ENCODE measurements around the gene MANSC1. TPM values are rescaled to one million over a fixed set of nuclear protein-coding genes. Genes with fewer than 3 reads are reported as not detected.
A peak's percentile ranks its signal among the peaks of the same experiment; 100 is the strongest.

Gene MANSC1
- total RNA-seq: not detected

GRCh38 chr12:12349711-12350665 lies at the start of gene MANSC1:
TSS of gene MANSC1 (minus strand) at chr12:12350242. CDS start at chr12:12343314, 6,928 bp downstream.
- peak; percentile 14 for DNase-seq

DNA sequence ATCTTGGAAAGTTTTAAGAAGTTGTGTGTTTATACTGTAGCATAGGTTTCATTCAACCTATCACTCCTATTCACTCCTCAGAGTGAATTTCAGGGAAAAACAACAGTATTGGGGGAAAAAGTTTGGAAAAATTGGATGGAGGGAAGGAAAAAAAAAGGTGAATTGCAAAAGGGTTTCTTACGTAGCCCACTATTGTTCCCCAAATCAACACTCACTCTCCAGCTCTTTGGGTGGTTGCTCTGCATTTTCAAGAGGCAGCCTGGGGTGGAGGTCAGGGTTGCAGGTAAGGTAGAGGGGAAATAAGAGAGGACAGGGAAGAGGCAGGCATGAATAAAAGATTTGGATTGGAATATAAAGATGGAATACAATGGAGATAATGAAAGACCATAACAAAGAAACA lies 49.1 kb upstream of the MANSC1 start:
- DNase-seq: no peak

- DNase-seq: no peak
These were observed 48.2 kb upstream of the MANSC1 start for GRCh38 chr12:12398026-12398859.

DNA sequence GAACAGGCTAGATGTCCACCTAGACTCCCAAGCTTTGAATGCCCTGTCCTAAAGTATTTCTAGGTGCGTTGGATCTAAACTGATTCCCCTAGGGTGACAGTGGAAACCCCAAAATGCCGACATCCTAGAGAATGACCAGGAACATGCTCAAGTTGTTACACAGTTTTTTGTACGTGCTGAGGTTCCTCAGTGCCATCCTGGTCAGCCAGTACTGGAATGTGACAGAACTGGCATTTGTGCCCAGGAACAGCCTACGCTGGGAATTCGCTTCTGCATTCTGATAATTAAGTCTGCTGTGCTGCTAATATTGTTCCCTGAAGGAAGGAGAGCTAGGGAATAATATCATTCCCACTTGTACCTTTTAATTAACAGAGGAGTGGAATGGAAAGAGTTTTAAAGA lies 47.1 kb upstream of the MANSC1 start:
- DNase-seq: no peak

- DNase-seq: no peak
These were observed 46.7 kb upstream of the MANSC1 start for GRCh38 chr12:12396694-12397093.

- no peak for DNase-seq
These were observed 43.1 kb upstream of the MANSC1 start for GRCh38 chr12:12393171-12393570.

GRCh38 chr12:12392413-12392812 lies 42.4 kb upstream of the MANSC1 start:
- DNase-seq: no peak

DNA sequence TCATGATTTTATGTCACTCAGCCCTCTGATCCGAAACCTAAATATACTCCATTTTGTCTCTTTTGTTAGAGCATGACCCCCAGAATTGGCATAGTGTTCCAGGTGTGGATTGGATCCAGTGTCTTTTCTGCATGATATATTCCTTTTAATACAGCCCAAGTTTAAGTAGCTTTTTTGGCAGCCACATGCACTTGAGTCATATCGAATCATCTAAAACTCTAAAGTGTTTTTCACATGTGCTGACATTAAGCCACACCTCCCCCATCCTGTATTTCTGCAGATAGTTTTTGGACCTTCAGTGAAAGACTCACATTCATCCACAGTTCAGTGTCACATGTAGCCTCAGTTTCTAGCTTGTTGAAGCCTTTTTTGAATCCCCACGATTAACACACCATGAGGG lies 37.5 kb upstream of the MANSC1 start:
- DNase-seq: no peak

DNA sequence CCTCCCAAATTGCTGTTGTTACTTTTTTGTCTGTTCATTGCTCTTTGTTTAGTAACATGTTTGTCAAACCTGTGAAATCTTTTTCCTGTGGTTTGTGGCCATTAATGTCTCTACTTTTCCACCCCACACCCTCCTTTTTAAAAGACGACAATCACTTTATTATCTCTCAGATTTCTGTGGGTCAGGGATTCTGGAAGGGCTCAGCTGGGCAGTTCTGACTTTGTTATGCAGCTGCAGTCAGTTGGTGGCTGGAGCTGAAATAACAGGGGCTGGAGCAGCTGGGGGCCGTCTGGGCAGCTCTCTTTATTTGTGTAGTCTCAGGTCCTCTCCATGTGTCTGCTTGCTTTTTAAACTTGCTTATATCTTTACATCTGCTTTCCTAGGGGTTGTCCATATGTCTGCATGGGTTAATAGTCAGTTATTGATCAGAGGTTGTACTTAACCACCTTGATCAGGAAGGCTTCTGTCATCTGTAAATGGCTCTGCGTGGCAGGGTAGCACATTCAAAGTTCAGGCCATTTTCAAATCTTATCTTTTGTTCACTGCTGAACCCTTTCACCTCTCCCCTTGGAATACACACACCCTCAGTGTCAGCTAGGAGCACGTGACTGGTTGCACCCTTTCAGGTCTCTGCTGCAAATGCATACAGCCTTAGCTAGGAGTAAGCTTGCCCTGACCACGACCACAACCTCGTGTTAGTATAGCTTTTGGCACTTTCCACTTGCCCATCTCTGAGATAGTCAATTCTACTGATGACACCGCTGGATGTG lies 34.7 kb upstream of the MANSC1 start:
- DNase-seq: no peak

- no peak for DNase-seq
These were observed 31.9 kb upstream of the MANSC1 start for GRCh38 chr12:12381982-12382381.

DNA sequence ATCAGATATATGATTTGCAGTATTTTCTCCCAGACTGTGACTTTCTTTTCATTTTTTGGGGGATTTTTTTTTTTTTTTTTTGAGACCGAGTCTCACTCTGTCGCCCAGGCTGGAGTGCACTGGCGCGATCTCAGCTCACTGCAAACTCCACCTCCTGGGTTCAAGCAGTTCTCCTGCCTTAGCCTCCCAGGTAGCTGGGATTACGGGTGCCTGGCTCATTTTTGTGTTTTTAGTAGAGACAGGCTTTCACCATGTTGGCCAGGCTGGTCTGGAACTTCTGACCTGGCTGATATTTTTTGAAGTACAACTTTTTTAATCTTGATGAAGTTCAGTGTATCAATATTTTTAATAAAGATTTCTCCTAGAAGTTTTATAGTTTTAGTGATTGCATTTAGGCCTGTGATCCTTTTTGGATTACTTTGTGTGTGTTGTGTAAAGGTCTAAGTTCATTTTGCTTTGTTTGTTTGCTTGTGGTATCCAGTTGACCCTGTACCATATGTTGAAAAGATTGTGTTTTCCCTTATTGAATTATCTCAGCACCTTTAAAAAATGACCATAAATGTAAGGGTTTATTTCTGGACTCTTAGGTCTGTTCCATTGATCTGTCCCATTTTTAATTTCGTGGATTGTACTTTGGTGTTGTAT lies 31.0 kb upstream of the MANSC1 start:
- no peak for DNase-seq

DNA sequence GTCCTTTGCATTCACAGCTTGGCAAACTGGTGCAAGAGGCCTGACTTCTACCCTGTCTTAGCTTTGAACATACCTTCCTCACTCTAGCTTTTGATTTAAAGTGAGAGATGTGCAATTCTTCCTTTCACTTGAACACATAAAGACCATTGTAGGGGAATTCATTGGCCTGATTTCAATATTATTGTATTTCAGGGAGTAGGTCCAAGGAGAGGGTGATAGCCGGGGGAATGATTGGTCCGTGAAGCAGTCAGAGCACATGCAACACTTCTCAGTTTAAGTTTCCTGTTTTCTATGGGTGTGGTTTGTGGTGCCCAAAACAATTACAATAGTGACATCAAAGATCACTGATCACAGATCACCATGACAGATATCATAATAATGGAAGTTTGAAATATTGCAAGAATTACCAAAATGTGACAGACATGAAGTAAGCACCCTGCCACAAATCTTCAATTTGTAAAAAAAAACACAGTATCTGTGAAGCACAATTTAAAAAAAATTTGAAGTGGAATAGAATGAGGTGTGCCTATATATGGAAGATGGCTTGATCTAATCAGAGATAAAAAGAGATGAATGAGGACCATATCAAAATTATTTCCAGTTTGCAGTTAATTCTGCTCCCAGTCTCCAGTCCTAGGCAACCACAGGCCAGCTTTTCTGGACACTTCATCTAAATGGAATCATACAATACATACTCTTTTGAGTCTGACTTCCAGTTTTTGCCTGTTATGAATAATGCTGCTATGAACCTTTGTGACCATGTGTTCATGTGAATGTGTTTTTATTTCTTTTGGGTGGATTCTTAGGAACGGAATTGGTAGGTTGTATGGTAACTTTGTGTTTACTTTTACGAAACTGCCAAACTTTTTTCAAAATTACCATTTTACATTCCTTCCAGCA lies 30.0 kb upstream of the MANSC1 start:
- peak; percentile 54 for DNase-seq

- DNase-seq: no peak
These were observed 28.6 kb upstream of the MANSC1 start for GRCh38 chr12:12378616-12379015.

- peak; percentile 14 for DNase-seq
These were observed 26.8 kb upstream of the MANSC1 start for GRCh38 chr12:12376646-12377448.

- no peak for DNase-seq
These were observed 23.1 kb upstream of the MANSC1 start for GRCh38 chr12:12372946-12373722.

- DNase-seq: no peak
These were observed 17.5 kb upstream of the MANSC1 start for GRCh38 chr12:12367482-12367998.

- DNase-seq: no peak
These were observed 16.8 kb upstream of the MANSC1 start for GRCh38 chr12:12366701-12367481.

- no peak for DNase-seq
These were observed 15.9 kb upstream of the MANSC1 start for GRCh38 chr12:12365931-12366431.

All from effector CD4-positive, alpha-beta T cell (primary cell).